ENCODE data around the gene NR5A2.
"Not testable (repeated sequence)": the region's sequence is repeated elsewhere in the genome, so short reads cannot be mapped to it uniquely, and the experiment has no call there.

Gene NR5A2

GRCh38 chr1:200182701-200183100 lies 155.2 kb downstream of the NR5A2 start:
- no peak overlapping the region for H3K27ac ChIP-seq
- no peak for TF ChIP-seq CTCF (conservative IDR thresholded peaks at IDR 0.05)

GRCh38 chr1:200183637-200184036 lies 156.1 kb downstream of the NR5A2 start:
- TF ChIP-seq CTCF (conservative IDR thresholded peaks at IDR 0.05), result no peak
- peak overlapping the region; percentile 51 for H3K27ac ChIP-seq

GRCh38 chr1:200184196-200184595 lies 156.7 kb downstream of the NR5A2 start:
- H3K27ac ChIP-seq, result peak overlapping the region; percentile 51
- TF ChIP-seq CTCF (conservative IDR thresholded peaks at IDR 0.05), result no peak

- H3K27ac ChIP-seq, result not testable (repeated sequence)
These were observed 157.7 kb downstream of the NR5A2 start for GRCh38 chr1:200185191-200185590.

GRCh38 chr1:200187332-200187731 lies 159.8 kb downstream of the NR5A2 start:
- H3K27ac ChIP-seq, result not testable (repeated sequence)

GRCh38 chr1:200191993-200192392 lies 164.5 kb downstream of the NR5A2 start:
- no peak for TF ChIP-seq CTCF (conservative IDR thresholded peaks at IDR 0.05)
- H3K27ac ChIP-seq, result no peak overlapping the region

GRCh38 chr1:200194477-200194876 lies 167.0 kb downstream of the NR5A2 start:
- H3K27ac ChIP-seq, result no peak overlapping the region
- no peak for TF ChIP-seq CTCF (conservative IDR thresholded peaks at IDR 0.05)

GRCh38 chr1:200198236-200198635 lies 170.7 kb downstream of the NR5A2 start:
- H3K27ac ChIP-seq, result no peak overlapping the region
- TF ChIP-seq CTCF (conservative IDR thresholded peaks at IDR 0.05), result no peak
